K562 (cell line): ENCODE results near the gene LTN1. TPM values are rescaled to one million over a fixed set of nuclear protein-coding genes. Genes with fewer than 3 reads are reported as not detected.

ENCODE experiments used
- AFF1 ChIP-seq, 2 experiments: fragments of 450-650 bp; IDR thresholded peaks; 2 replicates each; pipeline ENCODE4 v1.6.1; 2018; ENCODE audit warnings: mild to moderate bottlenecking in 2 of 2, low read depth in 1 of 2; ENCODE audit not compliant: partially characterized antibody in 2 of 2
- CBFA2T3 ChIP-seq: fragments of 450-650 bp; IDR thresholded peaks from 2 replicates; pipeline ENCODE4 v1.6.1; 2017
- CGGBP1 ChIP-seq: fragments of 250-450 bp; sonication (Bioruptor Pico); IDR thresholded peaks from 2 replicates; pipeline ENCODE4 v1.9.0; 2021; ENCODE audit warnings: mild to moderate bottlenecking
- HMGN3 ChIP-seq: IDR thresholded peaks from 2 replicates; pipeline ENCODE4 v1.6.1; 2011; ENCODE audit warnings: borderline replicate concordance, low read depth, mild to moderate bottlenecking, mixed read lengths, low read length; ENCODE audit not compliant: insufficient read length; ENCODE audit errors: extremely low read depth
- HNRNPUL1 ChIP-seq: fragments of 200-400 bp; formaldehyde crosslinking; IDR thresholded peaks from 2 replicates; pipeline ENCODE4 v1.6.1; 2017; ENCODE audit warnings: low read length
- IRF1 ChIP-seq: sonication (generic); formaldehyde crosslinking; IDR thresholded peaks from 2 replicates; pipeline ENCODE4 v1.8.0; 2022; ENCODE audit warnings: missing genetic modification reagents, mild to moderate bottlenecking, borderline replicate concordance
- IRF2 ChIP-seq: sonication (generic); formaldehyde crosslinking; IDR thresholded peaks from 2 replicates; pipeline ENCODE4 v1.8.1; 2022; ENCODE audit warnings: mild to moderate bottlenecking, missing genetic modification reagents
- MBD1 ChIP-seq: fragments of 250-450 bp; sonication (Bioruptor Pico); IDR thresholded peaks from 2 replicates; pipeline ENCODE4 v1.8.0; 2022; ENCODE audit warnings: inconsistent platforms
- NR2C2 ChIP-seq, 2 experiments: fragments of 200-800 bp in 1 of 2; sonication (Bioruptor generic) in 1 of 2; sonication (generic) in 1 of 2; formaldehyde crosslinking in 1 of 2; IDR thresholded peaks; 2 replicates each; pipeline versions ENCODE4 v1.6.1 to v1.8.0; 2016 to 2022; ENCODE audit warnings: mild to moderate bottlenecking in 1 of 2, missing compliant biosample characterization in 1 of 2, missing genetic modification characterization in 1 of 2, missing genetic modification reagents in 1 of 2
- PHB ChIP-seq: fragments of 250-450 bp; sonication (Bioruptor Pico); IDR thresholded peaks from 2 replicates; pipeline ENCODE4 v1.5.0; 2021
- PURB ChIP-seq: sonication (generic); formaldehyde crosslinking; IDR thresholded peaks from 2 replicates; pipeline ENCODE4 v1.9.0; 2021; ENCODE audit warnings: low read depth, mild to moderate bottlenecking, missing genetic modification reagents
- RFX1 ChIP-seq: fragments of 450-650 bp; IDR thresholded peaks from 2 replicates; pipeline ENCODE4 v1.6.1; 2016; ENCODE audit warnings: mild to moderate bottlenecking, moderate library complexity
- SMARCA4 ChIP-seq: fragments of 450-650 bp; IDR thresholded peaks from 2 replicates; pipeline ENCODE4 v1.6.1; 2016
- TCF7L2 ChIP-seq: fragments of 150-350 bp; IDR thresholded peaks from 2 replicates; pipeline ENCODE4 v1.6.1; 2016; ENCODE audit warnings: low read depth, mild to moderate bottlenecking, low read length, moderate library complexity
- TEAD4 ChIP-seq, 2 experiments: sonication (generic) in 1 of 2; formaldehyde crosslinking in 1 of 2; IDR thresholded peaks; 2 replicates each; pipeline versions ENCODE4 v1.6.1 to v1.8.0; 2012 to 2022; ENCODE audit warnings: borderline replicate concordance in 1 of 2, inconsistent platforms in 1 of 2, low read length in 1 of 2, mild to moderate bottlenecking in 1 of 2, missing genetic modification reagents in 1 of 2
- THRA ChIP-seq: fragments of 450-650 bp; IDR thresholded peaks from 2 replicates; pipeline ENCODE4 v1.6.1; 2017; ENCODE audit warnings: mild to moderate bottlenecking, moderate library complexity
- ZNF212 ChIP-seq: fragments of 450-650 bp; formaldehyde crosslinking; IDR thresholded peaks from 2 replicates; pipeline ENCODE4 v1.4.0; 2020; ENCODE audit warnings: mild to moderate bottlenecking
- ZNF224 ChIP-seq: sonication (generic); formaldehyde crosslinking; IDR thresholded peaks from 2 replicates; pipeline ENCODE4 v1.8.0; 2022; ENCODE audit warnings: mild to moderate bottlenecking, missing genetic modification reagents
- ZNF75A ChIP-seq: fragments of 450-650 bp; formaldehyde crosslinking; IDR thresholded peaks from 2 replicates; pipeline ENCODE4 v1.4.0; 2020; ENCODE audit warnings: mild to moderate bottlenecking
- ZNF780A ChIP-seq: fragments of 250-450 bp; sonication (Bioruptor Pico); IDR thresholded peaks from 2 replicates; pipeline ENCODE4 v1.5.0; 2021; ENCODE audit warnings: mild to moderate bottlenecking
- ZSCAN32 ChIP-seq: fragments of 450-650 bp; formaldehyde crosslinking; IDR thresholded peaks from 2 replicates; pipeline ENCODE4 v1.4.0; 2020; ENCODE audit warnings: mild to moderate bottlenecking, moderate library complexity
- polyA plus RNA-seq, 8 experiments: library from polyadenylated mRNA; depleted of rRNA in 4 of 8; stranded (reverse) in 5 of 8; unstranded in 3 of 8; fragments of >200 nt; fragmentation: Nextera tagmentation in 2 of 8; fragmentation: Illumina TruSeq in 1 of 8; extraction: Ambion mirVana in 2 of 8; extraction: Trizol in 1 of 8; gene quantifications; 2 replicates each; pipeline versions ENCODE4 v1.2.1 to v1.2.3, GENCODE V29; 2011 to 2014; ENCODE audit warnings: inconsistent platforms in 1 of 8, missing spikeins in 1 of 8
- total RNA-seq, 7 experiments: library from RNA; depleted of rRNA in 6 of 7; stranded (reverse); fragments of >200 nt in 6 of 7; fragmentation: Illumina TruSeq in 2 of 7; extraction: Trizol in 2 of 7; gene quantifications; 2 replicates each; pipeline versions ENCODE4 v1.2.1 to v1.2.3, GENCODE V29; 2011 to 2021; ENCODE audit warnings: low replicate concordance in 1 of 7

The LTN1 gene
- total and polyA plus RNA-seq, 9 of the 15 experiments (the other 6 are each of a cell fraction or from before 2014, with no cell fraction given) = 15.7 to 49.6 (median 28.7) TPM

- no peak for TF ChIP-seq ZNF212 (CRISPR knock-in tag)
- no peak for TF ChIP-seq ZNF224 (CRISPR knock-in tag)
- TF ChIP-seq ZNF780A (CRISPR knock-in tag) = no peak
- TF ChIP-seq ZNF75A (CRISPR knock-in tag) = no peak
- peak; percentile 48 for TF ChIP-seq TEAD4 (IDR thresholded peaks at IDR 0.05; ENCODE audit: low read length)
- TF ChIP-seq TEAD4 (CRISPR knock-in tag; IDR thresholded peaks at IDR 0.05; ENCODE audit: borderline replicate concordance) = no peak
- TF ChIP-seq ZSCAN32 (CRISPR knock-in tag) = no peak
- no peak for TF ChIP-seq CGGBP1 (CRISPR knock-in tag)
- TF ChIP-seq IRF2 = no peak
- TF ChIP-seq PHB (CRISPR knock-in tag) = no peak
- no peak for TF ChIP-seq THRA
- no peak for TF ChIP-seq MBD1 (CRISPR knock-in tag)
- 0 out of 2 replicates have a peak, but pooled peaks have one; percentile 18 for TF ChIP-seq SMARCA4
- no peak for TF ChIP-seq AFF1 (IDR thresholded peaks at IDR 0.05; ENCODE audit: low read depth in 1 of 2, partially characterized antibody in 2 of 2)
- TF ChIP-seq TCF7L2 = no peak
- no peak for TF ChIP-seq NR2C2 (CRISPR knock-in tag; IDR thresholded peaks at IDR 0.05)
- no peak for TF ChIP-seq NR2C2 (tag; IDR thresholded peaks at IDR 0.05)
- TF ChIP-seq HNRNPUL1 = no peak
- TF ChIP-seq IRF1 (CRISPR knock-in tag) = no peak
- no peak for TF ChIP-seq RFX1
- no peak for TF ChIP-seq HMGN3
- peak; percentile 59 for TF ChIP-seq CBFA2T3
- TF ChIP-seq PURB (CRISPR knock-in tag) = no peak
Observed at GRCh38 chr21:28927130-28927529, 65.5 kb downstream of the LTN1 start (continued).
